MM.1S (cell line): ENCODE results near the gene FES.

ENCODE experiments used
- EZH2 ChIP-seq: fragments of 300-600 bp; sonication (generic); optimal IDR thresholded peaks from 2 replicates; pipeline ENCODE3; 2017; ENCODE audit warnings: low read depth, mild to moderate bottlenecking, antibody characterized with exemption, low read length, mixed read lengths
- EZH2phosphoT487 ChIP-seq: fragments of 300-600 bp; sonication (generic); IDR thresholded peaks from 2 replicates; pipeline ENCODE4 v1.6.1; 2018; ENCODE audit warnings: antibody characterized with exemption, low read length
- TF ChIP-seq, protein P1 (sequence below): fragments of 300-600 bp; sonication (generic); IDR thresholded peaks from 2 replicates; pipeline ENCODE4 v1.5.1; 2016; ENCODE audit warnings: antibody characterized with exemption, low read length, mixed read lengths

DNA sequence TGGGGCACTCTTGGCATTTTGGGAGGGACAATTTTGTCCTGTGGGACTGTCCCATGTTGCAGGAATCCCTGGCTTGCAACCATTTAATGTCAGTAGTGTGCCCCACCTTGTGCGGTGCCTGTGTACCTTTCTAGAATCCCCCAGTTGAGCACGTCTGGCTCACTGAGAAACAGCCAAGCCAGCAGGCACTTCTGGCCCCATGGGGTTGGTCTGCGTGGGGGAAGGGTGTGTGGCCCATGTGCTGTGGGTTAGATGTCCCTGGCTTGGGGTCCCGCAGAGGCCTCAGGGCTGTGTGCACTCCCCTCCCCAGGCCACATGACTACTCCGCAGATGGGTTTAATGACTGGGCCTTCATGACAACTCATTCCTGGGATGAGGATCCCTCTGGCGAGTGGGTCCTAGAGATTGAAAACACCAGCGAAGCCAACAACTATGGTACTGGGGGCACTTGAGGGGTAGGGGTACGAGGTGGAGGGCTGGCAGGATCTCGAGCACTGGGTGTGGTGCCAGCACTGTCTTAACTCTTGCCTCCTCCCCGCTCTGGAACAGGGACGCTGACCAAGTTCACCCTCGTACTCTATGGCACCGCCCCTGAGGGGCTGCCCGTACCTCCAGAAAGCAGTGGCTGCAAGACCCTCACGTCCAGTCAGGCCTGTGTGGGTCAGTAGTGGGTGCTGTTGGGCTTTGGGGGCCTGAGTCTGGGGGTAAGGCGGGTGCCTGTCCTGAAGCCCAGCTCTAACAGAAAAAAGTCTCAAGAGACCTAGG, 3.7 kb upstream of the FES start:
- TF ChIP-seq EZH2 (no peak), EZH2phosphoT487 (no peak)
- TF ChIP-seq, protein P1, sequence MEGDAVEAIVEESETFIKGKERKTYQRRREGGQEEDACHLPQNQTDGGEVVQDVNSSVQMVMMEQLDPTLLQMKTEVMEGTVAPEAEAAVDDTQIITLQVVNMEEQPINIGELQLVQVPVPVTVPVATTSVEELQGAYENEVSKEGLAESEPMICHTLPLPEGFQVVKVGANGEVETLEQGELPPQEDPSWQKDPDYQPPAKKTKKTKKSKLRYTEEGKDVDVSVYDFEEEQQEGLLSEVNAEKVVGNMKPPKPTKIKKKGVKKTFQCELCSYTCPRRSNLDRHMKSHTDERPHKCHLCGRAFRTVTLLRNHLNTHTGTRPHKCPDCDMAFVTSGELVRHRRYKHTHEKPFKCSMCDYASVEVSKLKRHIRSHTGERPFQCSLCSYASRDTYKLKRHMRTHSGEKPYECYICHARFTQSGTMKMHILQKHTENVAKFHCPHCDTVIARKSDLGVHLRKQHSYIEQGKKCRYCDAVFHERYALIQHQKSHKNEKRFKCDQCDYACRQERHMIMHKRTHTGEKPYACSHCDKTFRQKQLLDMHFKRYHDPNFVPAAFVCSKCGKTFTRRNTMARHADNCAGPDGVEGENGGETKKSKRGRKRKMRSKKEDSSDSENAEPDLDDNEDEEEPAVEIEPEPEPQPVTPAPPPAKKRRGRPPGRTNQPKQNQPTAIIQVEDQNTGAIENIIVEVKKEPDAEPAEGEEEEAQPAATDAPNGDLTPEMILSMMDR = no peak
